LNCaP clone FGC (cell line): Measurements from ENCODE around the gene NPFF.

Experiments
- DNase-seq: peaks from one replicate; pipeline ENCODE4 v3.0.0-alpha.2; 2011; ENCODE audit warnings: low read depth
- H3K4me3 ChIP-seq: 2 replicates; pipeline ENCODE4 v1.5.1; 2011; ENCODE audit warnings: mild to moderate bottlenecking, low read depth, low read length, control low read depth
- CTCF ChIP-seq: IDR thresholded peaks from 2 replicates; pipeline ENCODE4 v1.5.1; 2012; ENCODE audit warnings: mild to moderate bottlenecking; ENCODE audit not compliant: control insufficient read depth, insufficient read depth; ENCODE audit errors: extremely low read depth

NPFF gene

DNA sequence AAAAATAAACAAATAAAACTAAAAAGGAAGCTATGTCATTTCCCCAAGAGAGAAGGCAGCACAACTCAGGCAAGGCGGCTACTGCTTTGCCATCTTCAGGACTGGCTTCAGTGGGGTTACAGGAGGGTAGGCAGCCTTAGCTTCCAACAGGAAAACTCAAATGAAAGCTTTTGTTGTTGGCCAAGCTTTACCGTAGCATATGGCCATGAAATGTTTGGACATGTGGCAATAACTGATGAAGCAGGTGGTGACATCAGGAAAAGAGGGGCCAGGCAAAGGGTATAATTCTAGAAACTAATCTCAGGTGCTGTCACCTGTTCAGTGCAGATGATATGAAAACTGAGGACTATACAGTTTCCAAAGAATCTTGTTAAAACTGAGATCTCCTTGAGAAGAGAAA lies 22.8 kb upstream of the NPFF start:
- no peak for TF ChIP-seq CTCF
- no peak for DNase-seq
- no peak overlapping the region for H3K4me3 ChIP-seq

DNA sequence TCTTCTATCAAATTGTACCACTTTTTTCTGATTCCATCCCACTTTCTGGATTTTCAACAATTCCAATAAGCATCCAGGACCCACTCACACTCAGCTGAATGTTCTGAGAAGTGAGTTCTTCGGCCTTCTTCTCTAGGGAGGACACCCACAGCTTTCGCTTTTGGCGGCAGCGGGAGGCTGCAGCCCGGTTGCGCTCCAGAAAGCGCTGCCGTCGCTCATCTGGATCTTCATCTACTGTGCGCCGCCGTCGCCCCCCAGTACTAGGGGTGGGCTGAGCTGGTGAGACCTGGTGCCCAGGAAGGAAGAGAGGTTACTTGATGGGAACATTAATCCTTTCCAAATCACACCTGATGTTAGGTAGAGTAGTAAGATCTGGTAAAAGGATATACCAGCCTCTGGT lies 17.2 kb upstream of the NPFF start:
- DNase-seq: no peak
- no peak overlapping the region for H3K4me3 ChIP-seq
- no peak for TF ChIP-seq CTCF

- no peak for DNase-seq
- H3K4me3 ChIP-seq: no peak overlapping the region
- TF ChIP-seq CTCF: no peak
These were observed 15.8 kb upstream of the NPFF start for GRCh38 chr12:53523131-53523530.

- no peak for DNase-seq
- no peak for TF ChIP-seq CTCF
- H3K4me3 ChIP-seq: no peak overlapping the region
These were observed 11.1 kb upstream of the NPFF start for GRCh38 chr12:53518381-53518780.

DNA sequence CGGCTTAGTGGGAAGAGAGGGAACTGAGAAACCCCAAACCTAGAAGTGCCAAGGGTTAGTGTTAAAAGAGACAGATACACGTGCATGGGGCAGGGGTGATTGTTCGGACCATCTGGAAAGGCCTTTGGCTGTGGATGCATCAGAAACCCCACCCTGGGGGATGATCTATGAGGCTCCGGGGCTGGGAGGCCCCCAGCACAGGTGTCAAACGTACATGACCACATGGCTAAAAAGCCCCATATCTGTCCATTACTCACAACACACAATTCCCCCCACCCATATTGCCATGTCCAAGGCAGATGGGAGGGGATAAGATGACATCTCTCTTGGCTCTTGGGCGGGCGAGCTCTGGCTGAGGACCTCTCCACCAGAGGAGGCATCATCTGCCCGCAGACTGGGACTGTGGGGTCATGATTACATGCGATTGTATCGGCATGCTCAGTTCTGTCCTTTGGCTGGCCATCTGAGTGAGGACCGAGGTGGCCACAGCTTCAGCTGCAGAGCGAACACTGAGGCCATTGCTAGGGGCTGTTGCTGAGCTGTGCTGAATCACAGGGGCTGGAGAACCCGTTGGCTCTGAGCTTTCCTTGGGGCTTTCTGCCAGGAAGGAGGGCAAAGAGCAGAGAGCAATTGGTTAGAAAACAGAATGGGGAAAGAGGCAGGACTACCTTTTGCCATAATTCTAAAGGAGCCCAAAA lies 9.6 kb upstream of the NPFF start:
- no peak for DNase-seq
- TF ChIP-seq CTCF: no peak
- no peak overlapping the region for H3K4me3 ChIP-seq

DNA sequence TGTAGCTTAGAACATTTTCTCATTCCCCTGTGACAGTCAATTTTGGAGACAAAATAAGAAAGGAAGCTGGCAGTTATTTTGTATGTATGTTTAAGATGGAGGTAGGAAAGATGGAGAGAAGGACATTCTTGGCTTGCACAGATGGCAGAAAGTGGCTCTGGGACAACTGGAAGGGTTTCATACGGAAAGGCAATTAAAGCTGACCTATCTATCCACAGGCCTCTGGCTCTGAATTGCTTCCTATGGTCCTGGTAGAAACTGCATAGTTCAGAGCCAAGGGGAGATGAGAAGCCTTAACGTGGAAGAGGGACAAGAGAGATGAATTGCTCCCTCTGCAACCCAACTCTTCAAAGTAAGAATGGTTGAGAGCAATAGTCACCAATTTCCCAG lies 8.0 kb upstream of the NPFF start:
- TF ChIP-seq CTCF: no peak
- no peak overlapping the region for H3K4me3 ChIP-seq
- no peak for DNase-seq

- TF ChIP-seq CTCF: no peak
- DNase-seq: no peak
- no peak overlapping the region for H3K4me3 ChIP-seq
These were observed 7.5 kb upstream of the NPFF start for GRCh38 chr12:53514628-53515290.
